GM10266 (cell line): ENCODE measurements around the gene FGFBP2.
"Not testable (repeated sequence)": the region's sequence is repeated elsewhere in the genome, so short reads cannot be mapped to it uniquely, and the experiment has no call there.

Experiments used
- DNase-seq: peaks from one replicate; pipeline ENCODE4 v3.0.0; 2012; ENCODE audit errors: extremely low spot score
- CTCF ChIP-seq: IDR thresholded peaks from 2 replicates; pipeline ENCODE4 v1.5.1; 2012; ENCODE audit warnings: mild to moderate bottlenecking, low read depth; ENCODE audit not compliant: control insufficient read depth, insufficient read depth; ENCODE audit errors: missing control alignments

Gene FGFBP2

GRCh38 chr4:15918484-15919129, 44.4 kb downstream of the FGFBP2 start:
- no peak for TF ChIP-seq CTCF
- DNase-seq, result no peak

GRCh38 chr4:15917297-15917696, 45.7 kb downstream of the FGFBP2 start:
- no peak for DNase-seq
- TF ChIP-seq CTCF, result no peak

GRCh38 chr4:15916358-15916757, 46.6 kb downstream of the FGFBP2 start:
- DNase-seq, result not testable (repeated sequence)

GRCh38 chr4:15914736-15915135, 48.2 kb downstream of the FGFBP2 start:
- no peak for TF ChIP-seq CTCF
- no peak for DNase-seq

GRCh38 chr4:15914291-15914690, 48.7 kb downstream of the FGFBP2 start:
- DNase-seq, result no peak
- TF ChIP-seq CTCF, result no peak

- no peak for TF ChIP-seq CTCF
- DNase-seq, result no peak
These were observed 49.4 kb downstream of the FGFBP2 start for GRCh38 chr4:15913631-15913970.

- no peak for DNase-seq
- TF ChIP-seq CTCF, result no peak
These were observed 49.9 kb downstream of the FGFBP2 start for GRCh38 chr4:15912961-15913630.

- no peak for DNase-seq
- no peak for TF ChIP-seq CTCF
These were observed 50.7 kb downstream of the FGFBP2 start for GRCh38 chr4:15912236-15912635.
